PC-3 (cell line): ENCODE results near the gene NHLH2. TPM values are rescaled to one million over a fixed set of nuclear protein-coding genes. Genes with fewer than 3 reads are reported as not detected.
A peak's percentile ranks its signal among the peaks of the same experiment; 100 is the strongest.

Experiments
- ATAC-seq: fragments of 200-7000 bp; cut with Tn5 transposase; 2 replicates; pipeline ENCODE4 v1.9.1; 2020; ENCODE audit warnings: mild to moderate bottlenecking, moderate library complexity
- BruUV-seq: library from RNA; stranded (reverse); fragments of 400-500 nt; replicated peaks from 2 replicates; lab custom pipeline; 2021; lab: Mats Ljungman, UMichigan
- CTCF ChIA-PET: fragments of 300-600 bp; sonication (Branson Sonifier 250); formaldehyde crosslinking; loops from one replicate; lab custom pipeline; 2022; ENCODE audit warnings: antibody characterized with exemption; lab: Charles Lee
- POLR2A ChIA-PET: fragments of 300-600 bp; sonication (Branson Sonifier 250); formaldehyde crosslinking; loops from one replicate; lab custom pipeline; 2022; ENCODE audit warnings: antibody characterized with exemption; ENCODE audit not compliant: unreplicated experiment; lab: Charles Lee
- DNase-seq: peaks from one replicate; pipeline ENCODE4 v3.0.0-alpha.2; 2015
- H2AFZ ChIP-seq: fragments of 300-600 bp; sonication (generic); 2 replicates; pipeline ENCODE4 v1.6.0; 2016; ENCODE audit warnings: antibody characterized with exemption, low read length
- H3F3A ChIP-seq: fragments of 300-600 bp; sonication (generic); one replicate; pipeline ENCODE4 v1.6.0; 2017; ENCODE audit warnings: antibody characterized with exemption, low read length, control low read depth, mild to moderate bottlenecking; ENCODE audit not compliant: unreplicated experiment
- H3K27ac ChIP-seq: fragments of 300-600 bp; sonication (generic); 2 replicates; pipeline ENCODE4 v1.5.1; 2016; ENCODE audit warnings: mild to moderate bottlenecking, low read length
- H3K27me3 ChIP-seq: fragments of 300-600 bp; sonication (generic); 2 replicates; pipeline ENCODE4 v1.6.1; 2016; ENCODE audit warnings: low read length, mixed read lengths
- H3K36me3 ChIP-seq: fragments of 300-600 bp; sonication (generic); 2 replicates; pipeline ENCODE4 v1.6.1; 2016; ENCODE audit warnings: low read depth, mixed run types, low read length, mixed read lengths
- H3K4me1 ChIP-seq: fragments of 300-600 bp; sonication (generic); 2 replicates; pipeline ENCODE4 v1.5.1; 2016; ENCODE audit warnings: low read length; ENCODE audit not compliant: insufficient read depth
- H3K4me2 ChIP-seq: fragments of 300-600 bp; sonication (generic); 2 replicates; pipeline ENCODE4 v1.6.0; 2016; ENCODE audit warnings: low read length
- H3K4me3 ChIP-seq: fragments of 300-600 bp; sonication (generic); 2 replicates; pipeline ENCODE4 v1.5.1; 2016; ENCODE audit warnings: mild to moderate bottlenecking, low read length, mixed read lengths
- H3K79me2 ChIP-seq: fragments of 300-600 bp; sonication (generic); 2 replicates; pipeline ENCODE4 v1.6.1; 2017; ENCODE audit warnings: low read length, mixed read lengths
- H3K9ac ChIP-seq: fragments of 300-600 bp; sonication (generic); 2 replicates; pipeline ENCODE4 v1.6.0; 2016; ENCODE audit warnings: mild to moderate bottlenecking, low read length
- H3K9me2 ChIP-seq: fragments of 300-600 bp; sonication (generic); replicated peaks from 2 replicates; pipeline ENCODE4 v1.6.1; 2016; ENCODE audit warnings: mixed run types, low read length, mixed read lengths
- H3K9me3 ChIP-seq: fragments of 300-600 bp; sonication (generic); 2 replicates; pipeline ENCODE4 v1.6.1; 2016; ENCODE audit warnings: low read length, mixed read lengths
- H4K20me1 ChIP-seq: fragments of 300-600 bp; sonication (generic); 2 replicates; pipeline ENCODE4 v1.6.1; 2016; ENCODE audit warnings: low read length, mixed read lengths
- CTCF ChIP-seq: fragments of 300-600 bp; sonication (generic); conservative IDR thresholded peaks from 2 replicates; pipeline ENCODE4 v1.5.1; 2017; ENCODE audit warnings: antibody characterized with exemption, low read depth, mild to moderate bottlenecking, low read length
- EZH2 ChIP-seq: fragments of 300-600 bp; sonication (generic); IDR thresholded peaks from one replicate; pipeline ENCODE4 v1.6.1; 2017; ENCODE audit warnings: antibody characterized with exemption, mild to moderate bottlenecking, low read length; ENCODE audit not compliant: unreplicated experiment
- EZH2phosphoT487 ChIP-seq: fragments of 300-600 bp; sonication (generic); IDR thresholded peaks from 2 replicates; pipeline ENCODE4 v1.6.1; 2018; ENCODE audit warnings: mild to moderate bottlenecking, antibody characterized with exemption, low read length, borderline replicate concordance
- intact Hi-C: fragments of 100-400 bp; cut with micrococcal nuclease; formaldehyde crosslinking; loops from 2 replicates; pipeline ENCODE4 v1.9.0; 2023
- total RNA-seq: library from RNA; depleted of rRNA; stranded (reverse); fragments of >200 nt; gene quantifications from 2 replicates; pipeline ENCODE4 v1.2.3, GENCODE V29; 2014

Gene NHLH2
- total RNA-seq, 1 experiment from 2014 or later, result not detected

- no TSS peak for BruUV-seq
- no peak for ATAC-seq
- H3K9me2 ChIP-seq, result no peaks in the 10 kb centered on the region
- no peak overlapping the region for H3K4me3 ChIP-seq
- peaks cover 8% of the 10 kb centered on the region; the same call in 1 of the 2 replicates for H3K27me3 ChIP-seq
- no peak overlapping the region for H2AFZ ChIP-seq
- no peaks in the 10 kb centered on the region for H3K9me3 ChIP-seq
- intact Hi-C loops, result no loop called here
- H3F3A ChIP-seq, result no peaks in the 10 kb centered on the region
- 0 out of 2 replicates have a peak, but pooled peaks cover 1% of the 10 kb centered on the region for H3K4me1 ChIP-seq
- H3K36me3 ChIP-seq, result no peaks in the 10 kb centered on the region
- H3K27ac ChIP-seq, result no peak overlapping the region
- TF ChIP-seq EZH2phosphoT487 (no peak), CTCF (no peak), EZH2 (no peak)
- no peak overlapping the region for H3K4me2 ChIP-seq
- DNase-seq, result peak; percentile 19
- H3K79me2 ChIP-seq, result no peaks in the 10 kb centered on the region
- H3K9ac ChIP-seq, result no peak overlapping the region
- ChIA-PET CTCF (no interaction called here), POLR2A (no interaction called here)
- H4K20me1 ChIP-seq, result no peaks in the 10 kb centered on the region
Measured at GRCh38 chr1:115867216-115867615, 26.3 kb upstream of the NHLH2 start.

GRCh38 chr1:115865704-115866380 lies 24.9 kb upstream of the NHLH2 start:
- TF ChIP-seq CTCF, result no peak
- no peak for TF ChIP-seq EZH2phosphoT487
- TF ChIP-seq EZH2, result no peak
- Histone ChIP-seq H3K36me3 (no peaks in the 10 kb centered on the region), H3K4me3 (no peak overlapping the region), H3K9me3 (no peaks in the 10 kb centered on the region), H3K27me3 (no peaks in the 10 kb centered on the region), H2AFZ (no peak overlapping the region), H3K27ac (no peak overlapping the region), H3K4me2 (no peak overlapping the region), H3K9me2 (no peaks in the 10 kb centered on the region), H3F3A (no peaks in the 10 kb centered on the region), H3K9ac (no peak overlapping the region), H3K4me1 (0 out of 2 replicates have a peak, but pooled peaks cover 4% of the 10 kb centered on the region), H3K79me2 (no peaks in the 10 kb centered on the region), H4K20me1 (no peaks in the 10 kb centered on the region)
- POLR2A ChIA-PET, result no interaction called here
- no TSS peak for BruUV-seq
- DNase-seq, result no peak
- intact Hi-C loops, result no loop called here
- ATAC-seq, result no peak
- CTCF ChIA-PET, result no interaction called here

DNA sequence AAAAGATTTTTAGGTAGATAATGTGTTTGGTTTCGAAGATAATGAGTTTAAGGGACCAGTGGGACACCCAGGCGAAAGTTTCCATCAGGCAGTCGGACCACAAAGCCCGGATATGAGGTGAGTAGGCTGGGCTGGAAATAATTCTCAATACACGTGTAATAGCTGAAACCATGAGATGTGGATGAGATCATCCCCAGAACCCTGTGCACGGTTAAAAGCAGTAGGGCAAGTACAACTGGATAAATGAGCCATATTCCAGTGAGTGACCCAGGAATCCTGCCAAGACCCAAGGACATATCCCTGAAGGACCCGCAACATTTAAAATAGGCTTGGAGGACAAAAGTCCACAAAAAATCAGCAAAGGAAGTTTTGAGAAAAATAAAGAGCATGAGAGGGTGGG lies 21.5 kb upstream of the NHLH2 start:
- Histone ChIP-seq H3K9me3 (no peaks in the 10 kb centered on the region), H3K9me2 (no peaks in the 10 kb centered on the region), H4K20me1 (no peaks in the 10 kb centered on the region), H3K9ac (no peak overlapping the region), H3K36me3 (no peaks in the 10 kb centered on the region), H3F3A (no peaks in the 10 kb centered on the region), H3K27me3 (0 out of 2 replicates have a peak, but pooled peaks cover 6% of the 10 kb centered on the region), H3K79me2 (no peaks in the 10 kb centered on the region), H3K4me3 (no peak overlapping the region), H2AFZ (peak overlapping the region; percentile 59), H3K27ac (no peak overlapping the region; the same call in 1 of the 2 replicates), H3K4me1 (0 out of 2 replicates have a peak, but pooled peaks cover 4% of the 10 kb centered on the region), H3K4me2 (no peak overlapping the region; the same call in 1 of the 2 replicates)
- POLR2A ChIA-PET, result no interaction called here
- CTCF ChIA-PET, result no interaction called here
- no peak for TF ChIP-seq EZH2
- no peak for TF ChIP-seq EZH2phosphoT487
- TF ChIP-seq CTCF, result no peak
- BruUV-seq, result no TSS peak
- intact Hi-C loops, result no loop called here
- ATAC-seq (no peak), DNase-seq (peak; percentile 55)
